DMS 273 (cell line): Measurements from ENCODE around the gene ATP2A3.
A peak's percentile ranks its signal among the peaks of the same experiment; 100 is the strongest.

Source experiments
- DNase-seq: peaks from one replicate; lab custom pipeline; 2025; ENCODE audit not compliant: unreplicated experiment; lab: John Stamatoyannopoulos, UW

The ATP2A3 gene

DNA sequence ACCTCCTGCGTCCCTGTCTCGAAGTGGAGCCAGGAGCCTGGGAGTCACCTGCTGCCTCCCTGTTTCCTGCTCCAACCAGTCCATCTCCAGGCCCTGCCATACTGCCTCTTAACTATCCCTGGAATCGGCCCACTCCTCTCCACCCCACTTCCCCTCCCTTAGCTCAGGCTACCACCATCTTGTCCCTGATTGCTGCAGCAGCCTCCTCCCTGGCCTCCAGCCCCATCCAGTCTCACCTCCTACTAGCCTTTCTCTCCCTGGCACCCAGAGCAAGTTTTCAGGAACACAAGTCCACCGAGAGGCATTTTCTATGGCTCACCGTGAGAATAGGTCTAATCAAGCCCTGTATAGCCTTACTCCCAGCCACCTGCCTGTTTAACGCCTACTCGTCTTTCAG lies 70.5 kb downstream of the ATP2A3 start:
- no peak for DNase-seq

GRCh38 chr17:3893003-3893719 lies 71.1 kb downstream of the ATP2A3 start, which contains the start of gene CAMKK1:
Gene CAMKK1, minus strand, starts transcription at chr17:3893053. Its CDS starts 7,366 bp downstream, at chr17:3885687.
- DNase-seq: peak; percentile 94

DNA sequence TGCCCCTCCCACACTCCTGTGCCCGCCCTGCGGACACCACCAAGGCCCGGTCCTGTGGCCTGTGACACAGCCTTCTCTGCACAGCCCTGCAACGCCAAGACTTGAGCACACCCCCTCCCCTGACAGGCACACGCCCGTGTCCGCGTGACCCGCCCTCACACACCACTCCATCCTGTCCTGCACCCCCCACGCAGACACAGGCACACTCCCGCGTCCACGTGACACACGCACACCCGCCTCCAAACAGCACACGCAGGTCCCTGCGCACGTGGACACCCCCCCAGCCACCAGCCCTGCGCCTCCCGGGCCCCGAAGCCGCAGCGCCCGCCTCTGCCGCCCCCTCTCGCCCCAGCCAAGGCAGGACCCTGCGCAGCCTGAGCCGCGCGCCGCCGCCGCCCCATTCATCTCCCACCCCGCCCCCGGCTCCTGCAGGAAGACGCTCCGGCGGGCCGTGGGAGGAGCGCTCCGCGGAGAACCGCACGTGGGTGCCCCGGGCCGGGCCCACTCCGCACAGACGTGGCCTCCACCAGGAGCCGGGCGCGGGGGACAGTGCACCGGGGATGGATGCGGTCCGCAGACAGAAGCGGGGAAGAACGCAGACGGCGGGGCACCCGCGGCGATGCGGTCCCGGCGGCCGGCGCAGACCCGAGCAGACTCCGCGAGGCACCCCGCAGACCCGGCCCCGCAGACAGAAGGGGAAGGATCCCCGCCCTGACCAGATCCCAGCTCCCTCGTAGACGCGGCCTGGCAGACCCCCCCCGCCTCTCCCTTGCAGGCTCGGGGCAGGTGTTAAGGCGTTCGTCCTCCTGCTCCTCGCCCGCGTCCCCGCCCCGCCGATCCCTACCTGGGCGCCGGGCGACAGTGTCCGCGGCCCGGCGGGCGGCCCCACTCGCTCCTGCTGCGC lies 71.9 kb downstream of the ATP2A3 start:
- DNase-seq: peak; percentile 65

- DNase-seq: peak; percentile 49
Measured at GRCh38 chr17:3891626-3892094, 72.6 kb downstream of the ATP2A3 start.

- peak; percentile 83 for DNase-seq
Measured at GRCh38 chr17:3890878-3891219, 73.4 kb downstream of the ATP2A3 start.

DNA sequence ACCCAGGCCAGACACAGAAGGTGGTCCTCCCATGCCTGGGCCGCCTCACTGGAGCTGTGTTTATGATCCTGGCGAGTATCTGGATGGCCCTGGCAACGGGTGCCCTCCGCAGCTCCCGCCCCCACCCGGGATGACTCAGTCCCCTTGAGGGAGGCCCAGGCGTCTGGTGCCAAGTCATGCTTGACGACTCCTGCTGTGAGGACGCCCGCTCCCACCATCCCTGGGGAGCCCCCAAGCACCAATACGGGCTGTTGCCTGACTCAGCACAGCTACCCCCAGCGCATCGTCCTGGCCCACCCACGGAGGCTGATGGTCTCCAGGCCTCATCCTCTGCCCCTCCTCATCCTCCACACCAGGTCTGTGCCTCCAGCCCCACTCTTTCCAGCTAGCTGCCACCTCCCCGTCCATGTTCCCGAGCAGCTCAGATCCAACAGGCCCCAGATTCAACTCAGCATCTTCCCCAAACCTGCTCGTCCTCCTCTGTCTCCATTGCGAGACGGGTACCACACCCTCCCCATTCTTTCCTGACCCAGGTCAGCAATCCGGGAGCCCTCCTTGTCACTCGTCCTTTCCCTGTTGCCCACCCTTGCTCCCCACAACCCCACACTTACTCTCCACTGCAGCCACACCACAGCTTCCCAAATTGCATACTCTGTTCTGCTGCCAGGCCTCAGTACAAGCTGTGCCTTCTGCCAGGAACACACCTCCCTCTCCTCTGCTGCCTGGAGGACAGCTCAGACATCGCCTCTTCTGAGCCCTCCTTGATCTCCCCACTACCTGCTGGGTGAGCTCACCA lies 74.0 kb downstream of the ATP2A3 start:
- peak; percentile 89 for DNase-seq

- peak; percentile 65 for DNase-seq
Measured at GRCh38 chr17:3889325-3890012, 74.8 kb downstream of the ATP2A3 start.

DNA sequence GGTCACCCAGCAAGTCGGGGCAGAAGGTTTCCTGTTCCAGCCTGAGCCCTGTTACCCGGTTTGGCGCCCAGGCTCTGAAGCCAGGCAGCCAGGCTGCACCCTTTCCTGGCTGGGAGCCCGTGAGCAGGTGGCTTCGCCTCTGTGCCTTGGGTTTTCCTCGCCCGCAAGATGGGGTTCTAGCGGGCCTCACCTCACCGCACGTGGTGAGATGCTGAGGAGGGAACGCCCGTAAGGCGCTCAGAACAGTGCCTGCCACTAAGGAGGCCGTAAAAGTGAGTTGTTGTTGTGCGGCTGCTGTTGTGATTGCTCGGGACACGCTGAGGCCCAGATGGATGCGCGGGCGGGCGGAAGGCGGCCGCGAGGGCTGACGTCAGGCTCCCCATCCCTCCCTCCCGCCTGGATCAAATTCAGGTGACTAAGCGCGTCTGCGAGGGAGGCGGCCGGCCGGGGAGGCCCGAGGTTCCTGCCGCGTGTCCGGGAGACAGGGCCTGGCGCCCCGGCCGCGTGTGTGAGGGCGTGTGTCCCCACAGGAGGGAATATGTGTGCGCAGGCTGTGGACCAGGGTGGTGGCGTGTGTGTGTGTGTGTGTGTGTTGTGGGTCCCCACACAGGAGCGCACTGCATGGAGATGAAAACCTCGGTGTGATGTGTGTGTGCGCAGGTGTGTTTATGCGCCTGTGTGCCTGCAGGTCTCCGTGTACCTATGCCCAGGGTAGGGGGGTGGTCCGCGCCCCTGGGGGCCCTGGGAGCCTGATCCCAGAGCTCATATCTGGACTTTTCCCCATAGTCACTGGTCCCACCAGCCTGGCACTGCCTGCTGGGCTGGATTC lies 75.7 kb downstream of the ATP2A3 start:
- DNase-seq: peak; percentile 96

DNA sequence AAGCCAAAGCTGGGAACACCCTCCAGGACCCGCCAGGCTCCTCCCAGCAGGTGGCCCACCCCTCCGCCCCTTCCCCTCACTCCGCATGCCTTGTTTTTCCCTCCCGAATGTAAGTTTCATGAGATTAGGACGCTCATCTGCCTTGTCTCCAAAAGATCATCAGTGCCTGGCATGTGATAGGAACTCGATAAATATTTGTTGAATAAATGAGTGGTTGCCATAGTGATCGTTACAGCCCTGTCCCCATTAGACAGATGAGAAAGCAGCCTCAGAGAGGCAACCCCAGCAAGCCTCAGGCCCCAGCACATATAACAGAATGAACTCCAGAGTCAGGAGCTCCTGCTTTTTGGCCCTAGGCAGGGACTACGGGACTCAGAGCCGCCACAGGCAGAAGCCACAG lies 76.4 kb downstream of the ATP2A3 start:
- no peak for DNase-seq

- DNase-seq: no peak
Measured at GRCh38 chr17:3887394-3887793, 76.8 kb downstream of the ATP2A3 start.

GRCh38 chr17:3886776-3887175 lies 77.5 kb downstream of the ATP2A3 start:
- DNase-seq: no peak

- peak; percentile 47 for DNase-seq
Measured at GRCh38 chr17:3885970-3886369, 78.3 kb downstream of the ATP2A3 start.

DNA sequence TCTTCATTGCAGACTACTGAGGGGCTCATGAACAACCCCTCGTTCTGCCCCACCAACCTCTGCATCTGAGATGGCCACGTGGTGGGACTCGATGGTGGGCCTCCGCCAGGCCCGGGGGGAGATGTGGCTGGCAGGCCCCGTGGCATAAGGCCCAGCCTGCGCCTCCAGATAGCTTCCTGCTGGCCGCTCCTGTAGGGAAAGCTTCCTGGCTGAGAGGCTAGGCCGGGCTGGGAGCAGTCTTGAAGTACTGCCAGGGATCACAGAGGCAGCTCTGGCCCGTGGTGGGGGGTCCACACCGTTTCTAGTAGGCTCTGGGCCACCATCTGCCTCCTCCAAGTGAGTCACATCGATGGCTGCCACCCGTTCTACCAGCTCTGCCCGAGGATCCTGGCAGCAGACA lies 79.0 kb downstream of the ATP2A3 start:
- DNase-seq: peak; percentile 86

GRCh38 chr17:3884188-3884587 lies 80.0 kb downstream of the ATP2A3 start:
- no peak for DNase-seq

GRCh38 chr17:3882276-3882675 lies 82.0 kb downstream of the ATP2A3 start:
- DNase-seq: no peak

DNA sequence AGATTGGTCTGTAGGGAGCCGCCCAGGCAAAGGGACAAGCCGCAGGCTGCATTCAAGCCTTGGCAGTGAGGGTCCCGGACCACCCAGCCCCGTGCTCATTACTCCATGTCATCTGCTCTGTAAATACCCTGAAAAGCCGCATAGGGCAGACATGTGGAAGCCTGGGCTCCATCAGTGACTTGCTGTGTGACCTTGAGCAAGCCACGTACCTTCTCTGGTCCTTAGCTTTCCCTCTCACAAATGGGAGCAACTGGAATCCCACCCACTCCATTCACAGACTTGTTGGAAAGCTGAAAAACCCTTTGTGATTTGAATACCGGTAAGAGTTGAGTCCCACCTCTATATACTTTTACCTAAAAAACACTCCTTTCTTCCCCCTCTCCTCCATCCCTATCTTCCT lies 83.3 kb downstream of the ATP2A3 start:
- no peak for DNase-seq

GRCh38 chr17:3879591-3880417 lies 84.4 kb downstream of the ATP2A3 start:
- peak; percentile 67 for DNase-seq

DNA sequence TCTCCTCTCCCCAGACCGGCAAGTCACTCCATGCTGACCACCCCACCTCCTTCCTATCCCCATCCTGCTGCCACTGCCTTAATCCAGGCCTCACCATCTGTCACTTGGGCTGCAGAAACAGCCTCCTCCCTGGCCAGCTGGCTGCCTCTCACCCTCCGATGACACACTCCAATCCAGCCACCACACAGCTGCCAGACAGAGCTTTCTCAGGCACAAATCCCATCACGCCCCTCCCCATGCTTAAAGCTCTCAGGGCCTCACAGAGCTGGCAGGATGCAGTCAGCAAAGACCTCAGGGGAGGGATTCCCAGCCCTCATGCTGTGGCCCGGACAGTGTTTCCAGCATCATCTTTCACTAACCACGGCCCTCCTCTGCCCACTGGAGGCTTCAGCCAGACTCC lies 85.1 kb downstream of the ATP2A3 start:
- DNase-seq: peak; percentile 97

GRCh38 chr17:3877220-3877619 lies 87.0 kb downstream of the ATP2A3 start:
- DNase-seq: no peak
